ENCODE measurements around the gene HERPUD2. TPM values are rescaled to one million over a fixed set of nuclear protein-coding genes. Genes with fewer than 3 reads are reported as not detected.

The HERPUD2 gene
- total RNA-seq, 1 donor from 2014 or later = 28.3 TPM

DNA sequence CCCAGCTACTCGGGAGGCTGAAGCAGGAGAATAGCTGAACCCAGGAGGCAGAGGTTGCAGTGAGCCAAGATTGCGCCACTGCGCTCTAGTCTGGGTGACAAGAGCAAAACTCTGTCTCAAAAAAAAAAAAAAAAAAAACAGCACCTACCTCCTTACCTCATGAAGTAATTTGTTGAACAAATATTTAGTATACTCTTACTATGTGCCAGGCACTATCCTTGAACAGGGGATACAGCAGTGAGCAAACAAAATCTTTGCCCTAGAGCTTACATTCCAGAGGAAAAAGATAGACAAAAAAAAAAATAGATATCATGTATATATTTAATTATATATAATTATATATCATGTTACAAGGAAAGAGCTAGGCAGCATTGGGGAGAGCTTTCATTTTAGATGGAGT is 36.4 kb upstream of the HERPUD2 start:
- Mint-ChIP-seq H3K4me3 (ENCODE audit: unreplicated experiment) (no peak overlapping the region), H3K27me3 (ENCODE audit: low read depth) (no peaks in the 10 kb centered on the region), H3K9me3 (ENCODE audit: low read depth) (no peaks in the 10 kb centered on the region), H3K4me1 (ENCODE audit: low read depth) (peaks cover 30% of the 10 kb centered on the region), H3K36me3 (ENCODE audit: low read depth) (peaks cover 2% of the 10 kb centered on the region), H3K27ac (ENCODE audit: unreplicated experiment) (no peak overlapping the region)
- DNase-seq (ENCODE audit: low spot score) = no peak
- TF ChIP-seq, protein P1, sequence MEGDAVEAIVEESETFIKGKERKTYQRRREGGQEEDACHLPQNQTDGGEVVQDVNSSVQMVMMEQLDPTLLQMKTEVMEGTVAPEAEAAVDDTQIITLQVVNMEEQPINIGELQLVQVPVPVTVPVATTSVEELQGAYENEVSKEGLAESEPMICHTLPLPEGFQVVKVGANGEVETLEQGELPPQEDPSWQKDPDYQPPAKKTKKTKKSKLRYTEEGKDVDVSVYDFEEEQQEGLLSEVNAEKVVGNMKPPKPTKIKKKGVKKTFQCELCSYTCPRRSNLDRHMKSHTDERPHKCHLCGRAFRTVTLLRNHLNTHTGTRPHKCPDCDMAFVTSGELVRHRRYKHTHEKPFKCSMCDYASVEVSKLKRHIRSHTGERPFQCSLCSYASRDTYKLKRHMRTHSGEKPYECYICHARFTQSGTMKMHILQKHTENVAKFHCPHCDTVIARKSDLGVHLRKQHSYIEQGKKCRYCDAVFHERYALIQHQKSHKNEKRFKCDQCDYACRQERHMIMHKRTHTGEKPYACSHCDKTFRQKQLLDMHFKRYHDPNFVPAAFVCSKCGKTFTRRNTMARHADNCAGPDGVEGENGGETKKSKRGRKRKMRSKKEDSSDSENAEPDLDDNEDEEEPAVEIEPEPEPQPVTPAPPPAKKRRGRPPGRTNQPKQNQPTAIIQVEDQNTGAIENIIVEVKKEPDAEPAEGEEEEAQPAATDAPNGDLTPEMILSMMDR (IDR thresholded peaks at IDR 0.05) = no peak

DNA sequence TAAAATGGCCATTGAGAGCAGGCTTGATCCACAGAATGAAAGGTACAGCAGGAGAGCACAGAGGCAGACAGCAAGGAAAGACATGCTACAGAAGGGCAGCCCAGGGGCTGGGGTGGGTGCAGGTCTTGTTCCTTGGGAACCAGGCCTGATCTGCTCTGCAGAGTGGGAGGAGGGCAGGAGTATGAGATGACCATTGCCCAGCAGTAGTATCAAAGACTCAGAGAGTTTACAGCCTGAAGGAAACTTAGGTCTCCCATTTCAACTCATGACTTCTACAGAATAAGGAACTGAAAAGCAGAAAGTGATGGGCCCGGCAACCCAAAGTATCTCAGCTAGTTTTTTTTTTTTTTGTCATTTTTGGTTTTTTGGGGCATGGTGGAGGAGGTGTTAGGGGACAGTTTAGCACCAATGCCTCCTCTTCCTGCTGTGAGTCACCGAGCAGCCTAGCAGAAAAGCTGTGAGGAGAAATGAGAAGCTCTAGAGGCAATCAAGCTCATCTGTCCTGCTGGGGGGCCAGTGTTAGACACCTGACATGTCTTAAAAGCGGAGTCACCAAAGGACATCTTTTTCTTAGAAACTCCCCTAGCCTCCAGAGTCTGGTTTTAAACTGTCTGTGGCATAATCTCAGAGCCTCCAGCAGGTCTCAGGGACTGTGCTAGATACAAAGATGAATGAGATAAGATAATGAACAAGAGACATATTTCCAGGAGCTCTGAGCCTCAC is 34.3 kb upstream of the HERPUD2 start:
- TF ChIP-seq, protein P1 (IDR thresholded peaks at IDR 0.05) = no peak
- Mint-ChIP-seq H3K4me3 (ENCODE audit: unreplicated experiment) (no peak overlapping the region), H3K9me3 (ENCODE audit: low read depth) (no peaks in the 10 kb centered on the region), H3K36me3 (ENCODE audit: low read depth) (peaks cover 2% of the 10 kb centered on the region), H3K27me3 (ENCODE audit: low read depth) (no peaks in the 10 kb centered on the region), H3K27ac (ENCODE audit: unreplicated experiment) (peak overlapping the region; percentile 86), H3K4me1 (ENCODE audit: low read depth) (peaks cover 28% of the 10 kb centered on the region)
- DNase-seq (ENCODE audit: low spot score) = no peak

DNA sequence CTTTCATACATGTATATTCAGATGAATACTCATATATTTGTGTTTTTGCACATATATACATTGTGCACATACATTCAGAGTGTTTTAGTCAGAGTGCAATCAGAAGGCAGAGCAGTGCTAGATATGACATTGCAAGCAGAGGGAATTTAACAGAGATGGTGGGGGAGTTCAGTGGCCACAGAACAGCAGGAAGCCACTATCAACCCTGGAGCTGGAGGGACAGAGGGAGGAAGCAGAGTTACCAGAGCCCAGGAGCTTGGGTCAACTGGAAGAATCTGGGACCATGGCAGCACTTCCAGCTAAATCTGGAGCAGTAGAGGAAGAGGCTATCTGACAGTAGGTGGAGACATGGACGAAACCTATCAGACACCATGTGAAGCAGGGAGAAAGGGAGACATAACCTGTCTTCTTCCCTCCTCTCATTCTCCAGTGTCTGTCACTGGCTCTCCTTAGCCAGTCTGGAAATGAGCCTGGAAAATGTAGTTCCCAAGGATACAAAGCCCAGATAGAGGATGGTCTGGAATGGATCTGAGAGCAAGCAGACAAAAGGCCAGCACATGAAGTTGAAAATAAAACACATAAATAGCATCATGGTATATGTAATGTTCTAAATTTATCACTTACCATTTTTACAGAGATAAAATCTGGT is 33.6 kb upstream of the HERPUD2 start:
- Mint-ChIP-seq H3K4me1 (ENCODE audit: low read depth) (peaks cover 22% of the 10 kb centered on the region), H3K27ac (ENCODE audit: unreplicated experiment) (peak overlapping the region; percentile 86), H3K4me3 (ENCODE audit: unreplicated experiment) (no peak overlapping the region), H3K27me3 (ENCODE audit: low read depth) (no peaks in the 10 kb centered on the region), H3K9me3 (ENCODE audit: low read depth) (no peaks in the 10 kb centered on the region), H3K36me3 (ENCODE audit: low read depth) (peaks cover 2% of the 10 kb centered on the region)
- DNase-seq (ENCODE audit: low spot score) = no peak
- TF ChIP-seq, protein P1 (IDR thresholded peaks at IDR 0.05) = no peak

DNA sequence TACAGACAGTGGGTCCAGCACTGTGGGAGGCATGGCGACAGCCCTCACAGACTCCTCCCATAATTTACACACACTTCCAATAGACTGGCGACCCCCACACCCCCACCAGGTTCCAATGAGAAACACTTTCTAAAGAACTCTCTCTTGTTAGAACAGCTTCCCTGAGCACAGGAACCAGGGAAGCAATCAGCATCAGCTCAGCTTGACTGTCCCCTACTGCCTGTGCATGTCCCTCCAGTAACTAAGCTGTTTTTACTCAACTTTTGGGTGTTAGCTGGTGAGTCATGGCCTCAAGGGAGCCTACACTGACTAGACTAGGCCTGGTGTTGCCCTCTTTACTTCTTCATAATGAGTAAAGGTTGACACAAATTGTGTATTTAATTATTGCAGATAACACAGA is 32.6 kb upstream of the HERPUD2 start:
- peaks cover 2% of the 10 kb centered on the region for H3K36me3 Mint-ChIP-seq (ENCODE audit: low read depth)
- H3K9me3 Mint-ChIP-seq (ENCODE audit: low read depth) = no peaks in the 10 kb centered on the region
- H3K27me3 Mint-ChIP-seq (ENCODE audit: low read depth) = no peaks in the 10 kb centered on the region
- H3K27ac Mint-ChIP-seq (ENCODE audit: unreplicated experiment) = no peak overlapping the region
- H3K4me3 Mint-ChIP-seq (ENCODE audit: unreplicated experiment) = no peak overlapping the region
- TF ChIP-seq, protein P1 (IDR thresholded peaks at IDR 0.05) = no peak
- DNase-seq (ENCODE audit: low spot score) = no peak
- H3K4me1 Mint-ChIP-seq (ENCODE audit: low read depth) = peaks cover 22% of the 10 kb centered on the region

DNA sequence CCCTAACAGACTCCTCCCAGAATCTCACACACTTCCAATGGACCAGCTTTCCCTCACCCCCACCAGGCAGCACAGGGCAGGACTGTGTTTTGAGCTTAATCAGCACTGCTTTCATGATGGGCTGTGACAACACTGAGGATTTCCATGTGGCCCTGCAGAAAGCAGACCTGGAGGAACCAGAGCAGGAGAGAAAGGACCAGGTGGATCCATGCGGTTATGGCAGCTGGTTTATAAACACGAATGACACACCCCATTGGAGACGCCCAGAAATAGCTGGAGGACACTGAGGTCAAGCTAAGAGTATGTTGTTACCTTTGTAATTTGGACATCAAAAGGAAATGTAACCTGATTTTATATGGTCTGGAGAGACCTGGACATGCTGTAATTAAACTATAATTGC is 31.7 kb upstream of the HERPUD2 start:
- Mint-ChIP-seq H3K27ac (ENCODE audit: unreplicated experiment) (no peak overlapping the region), H3K9me3 (ENCODE audit: low read depth) (no peaks in the 10 kb centered on the region), H3K4me1 (ENCODE audit: low read depth) (peaks cover 22% of the 10 kb centered on the region), H3K4me3 (ENCODE audit: unreplicated experiment) (no peak overlapping the region), H3K36me3 (ENCODE audit: low read depth) (peaks cover under 1% of the 10 kb centered on the region), H3K27me3 (ENCODE audit: low read depth) (no peaks in the 10 kb centered on the region)
- DNase-seq (ENCODE audit: low spot score) = no peak
- TF ChIP-seq, protein P1 (IDR thresholded peaks at IDR 0.05) = no peak

Measured in chondrocyte (in vitro differentiated cells).